Fibroblast of lung (primary cell): Measurements from ENCODE around the gene CD302. TPM values are rescaled to one million over a fixed set of nuclear protein-coding genes. Genes with fewer than 3 reads are reported as not detected.

Experiments
- DNase-seq, 2 donors: peaks; one replicate each; pipeline versions ENCODE4 v3.0.0 to v3.0.0-alpha.2; 2010; ENCODE audit warnings: low read depth in 2 of 2
- H2AFZ ChIP-seq: 2 replicates; pipeline ENCODE4 v1.5.1; 2012; ENCODE audit warnings: low read length, control low read depth, inconsistent platforms
- H3K27ac ChIP-seq: 2 replicates; pipeline ENCODE4 v1.5.1; 2011; ENCODE audit warnings: low read length, control low read depth; ENCODE audit not compliant: insufficient read depth
- H3K27me3 ChIP-seq: 2 replicates; pipeline ENCODE4 v1.5.1; 2011; ENCODE audit warnings: mild to moderate bottlenecking, low read length; ENCODE audit not compliant: control insufficient read depth, insufficient read depth
- H3K36me3 ChIP-seq: 2 replicates; pipeline ENCODE4 v1.5.1; 2011; ENCODE audit warnings: low read length; ENCODE audit not compliant: control insufficient read depth, insufficient read depth
- H3K4me1 ChIP-seq: 2 replicates; pipeline ENCODE4 v1.5.1; 2011; ENCODE audit warnings: low read length; ENCODE audit not compliant: control insufficient read depth, insufficient read depth; ENCODE audit errors: extremely low read depth
- H3K4me2 ChIP-seq: 2 replicates; pipeline ENCODE4 v1.5.1; 2011; ENCODE audit warnings: low read length, control low read depth; ENCODE audit not compliant: insufficient read depth; ENCODE audit errors: extremely low read depth
- H3K4me3 ChIP-seq, 4 experiments: fragments of 200-600 bp in 1 of 4; sonication (generic) in 1 of 4; replicated peaks in 1 of 4; 2 replicates each; pipeline ENCODE4 v1.5.1; 2011 to 2016; ENCODE audit warnings: low read length in 4 of 4, low read depth in 3 of 4, mild to moderate bottlenecking in 3 of 4, control low read depth in 2 of 4, inconsistent platforms in 1 of 4, mixed read lengths in 1 of 4; ENCODE audit not compliant: insufficient read depth in 1 of 4; ENCODE audit errors: control extremely low read depth in 1 of 4
- H3K79me2 ChIP-seq: 2 replicates; pipeline ENCODE4 v1.5.1; 2012; ENCODE audit warnings: mild to moderate bottlenecking, low read length, inconsistent platforms; ENCODE audit not compliant: control insufficient read depth, insufficient read depth
- H3K9ac ChIP-seq: 2 replicates; pipeline ENCODE4 v1.5.1; 2011; ENCODE audit warnings: mild to moderate bottlenecking, low read length, control low read depth; ENCODE audit not compliant: insufficient read depth
- H3K9me3 ChIP-seq: 2 replicates; pipeline ENCODE4 v1.5.1; 2012; ENCODE audit warnings: low read depth, low read length; ENCODE audit not compliant: control insufficient read depth, insufficient read depth
- H4K20me1 ChIP-seq: 2 replicates; pipeline ENCODE4 v1.5.1; 2011; ENCODE audit warnings: low read length; ENCODE audit not compliant: control insufficient read depth, insufficient read depth; ENCODE audit errors: extremely low read depth
- CTCF ChIP-seq, 2 donors: IDR thresholded peaks in 1 of 2; conservative IDR thresholded peaks in 1 of 2; 1 replicate in 1 of 2; 2 replicates in 1 of 2; pipeline ENCODE4 v1.5.1; 2011 to 2012; ENCODE audit warnings: low read length in 2 of 2, control low read depth in 1 of 2, inconsistent platforms in 1 of 2, low read depth in 1 of 2, mild to moderate bottlenecking in 1 of 2
- EZH2 ChIP-seq: IDR thresholded peaks from 2 replicates; pipeline ENCODE4 v1.5.1; 2012; ENCODE audit warnings: low read length, control low read depth, mild to moderate bottlenecking; ENCODE audit errors: missing control alignments
- polyA plus RNA-seq, 2 donors: library from polyadenylated mRNA; depleted of rRNA in 1 of 2; stranded (reverse) in 1 of 2; unstranded in 1 of 2; fragments of >200 nt; gene quantifications; 2 replicates each; pipeline ENCODE4 v1.2.1, GENCODE V29; 2011 to 2012; ENCODE audit warnings: missing spikeins in 1 of 2
- total RNA-seq: library from RNA; depleted of rRNA; stranded (reverse); fragments of >200 nt; gene quantifications from 2 replicates; pipeline ENCODE4 v1.2.1, GENCODE V29; 2014

Gene CD302
- total and polyA plus RNA-seq, 2 donors (not counting 1 experiment from before 2014, with no cell fraction given) = 9.4 to 19.1 TPM

DNA sequence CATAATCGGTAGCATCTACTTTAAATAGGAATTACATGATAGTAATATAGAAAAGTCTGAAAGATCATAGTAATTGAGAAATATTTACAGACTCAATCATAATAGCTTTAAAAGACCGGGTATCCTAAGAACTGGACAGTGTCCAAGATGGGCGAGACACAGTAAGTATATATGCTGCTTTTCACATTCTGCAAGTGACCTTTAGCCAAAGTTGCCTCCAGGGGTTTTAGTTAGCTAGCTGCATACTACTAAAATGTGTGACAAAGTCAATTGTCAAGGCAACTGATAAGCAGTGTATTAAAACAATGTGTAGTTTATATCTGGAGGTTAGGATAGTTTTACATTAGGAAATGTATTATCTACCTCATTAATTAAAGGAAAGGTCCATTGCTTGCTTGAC is 24.6 kb downstream of the CD302 start:
- H3K4me2 ChIP-seq = no peak overlapping the region
- H3K27ac ChIP-seq = no peak overlapping the region
- no peaks in the 10 kb centered on the region for H4K20me1 ChIP-seq
- no peak for TF ChIP-seq EZH2
- TF ChIP-seq CTCF (conservative IDR thresholded peaks at IDR 0.05 in 1 of 2, IDR thresholded peaks at IDR 0.05 in 1 of 2; ENCODE audit: low read depth in 1 of 2, low read length in 2 of 2) = no peak
- H3K4me3 ChIP-seq = no peak overlapping the region
- no peaks in the 10 kb centered on the region for H3K36me3 ChIP-seq
- H2AFZ ChIP-seq = no peak overlapping the region
- H3K79me2 ChIP-seq = no peaks in the 10 kb centered on the region
- H3K9me3 ChIP-seq = no peaks in the 10 kb centered on the region
- no peaks in the 10 kb centered on the region for H3K27me3 ChIP-seq
- H3K4me1 ChIP-seq = no peaks in the 10 kb centered on the region
- DNase-seq = no peak
- H3K9ac ChIP-seq = no peak overlapping the region

- H4K20me1 ChIP-seq = no peaks in the 10 kb centered on the region
- no peak for DNase-seq
- TF ChIP-seq CTCF (conservative IDR thresholded peaks at IDR 0.05 in 1 of 2, IDR thresholded peaks at IDR 0.05 in 1 of 2; ENCODE audit: low read depth in 1 of 2, low read length in 2 of 2) = no peak
- TF ChIP-seq EZH2 = no peak
- peaks cover 2% of the 10 kb centered on the region for H3K79me2 ChIP-seq
- no peaks in the 10 kb centered on the region for H3K27me3 ChIP-seq
- no peak overlapping the region for H3K4me2 ChIP-seq
- no peaks in the 10 kb centered on the region for H3K36me3 ChIP-seq
- no peak overlapping the region for H3K27ac ChIP-seq
- no peak overlapping the region for H3K4me3 ChIP-seq
- H3K9me3 ChIP-seq = no peaks in the 10 kb centered on the region
- no peak overlapping the region for H3K9ac ChIP-seq
- H2AFZ ChIP-seq = no peak overlapping the region
- no peaks in the 10 kb centered on the region for H3K4me1 ChIP-seq
Measured at GRCh38 chr2:159769147-159769546, 28.9 kb downstream of the CD302 start.

GRCh38 chr2:159762075-159762474 is 35.9 kb downstream of the CD302 start:
- Histone ChIP-seq H3K9me3 (no peaks in the 10 kb centered on the region), H3K27ac (no peak overlapping the region), H2AFZ (no peak overlapping the region), H3K27me3 (no peaks in the 10 kb centered on the region), H3K4me2 (no peak overlapping the region), H4K20me1 (no peaks in the 10 kb centered on the region), H3K36me3 (peaks cover 2% of the 10 kb centered on the region), H3K79me2 (peaks cover 12% of the 10 kb centered on the region), H3K4me1 (no peaks in the 10 kb centered on the region), H3K9ac (no peak overlapping the region), H3K4me3 (no peak overlapping the region)
- TF ChIP-seq EZH2 = no peak
- TF ChIP-seq CTCF (conservative IDR thresholded peaks at IDR 0.05 in 1 of 2, IDR thresholded peaks at IDR 0.05 in 1 of 2; ENCODE audit: low read depth in 1 of 2, low read length in 2 of 2) = no peak
- DNase-seq = no peak
